A549 (cell line): Measurements from ENCODE around the gene RGS16. TPM values are rescaled to one million over a fixed set of nuclear protein-coding genes. Genes with fewer than 3 reads are reported as not detected.

Experiments used
- ATAC-seq, 2 experiments: fragments of 200-7000 bp in 1 of 2; fragments of >200 bp in 1 of 2; cut with Nextera tagmentation in 1 of 2; cut with Tn5 transposase in 1 of 2; 3 replicates each; pipeline versions ENCODE4 v1.8.0 to v1.9.1; 2018 to 2020; ENCODE audit warnings: mild to moderate bottlenecking in 1 of 2, moderate library complexity in 1 of 2
- CTCF ChIA-PET: fragments of 300-600 bp; sonication (Branson Sonifier 250); formaldehyde crosslinking; extraction: SDS; loops from one replicate; lab custom pipeline; 2021; ENCODE audit warnings: antibody characterized with exemption, inconsistent platforms; lab: Yijun Ruan, JAX
- POLR2A ChIA-PET: fragments of 350-600 bp; formaldehyde crosslinking; extraction: SDS; loops from one replicate; lab custom pipeline; 2021; ENCODE audit warnings: antibody characterized with exemption, inconsistent platforms; lab: Yijun Ruan, JAX
- DNase-seq, 2 experiments: peaks; one replicate each; pipeline versions ENCODE4 v3.0.0 to v3.0.0-alpha.2; 2011 to 2016; ENCODE audit warnings: low read depth in 1 of 2, low spot score in 1 of 2
- FAIRE-seq: peaks from 2 replicates; lab custom pipeline; 2011; peaks lifted over from hg19 to GRCh38; lab: Jason Lieb, UNC
- H3K27ac ChIP-seq, 2 experiments: fragments of >200 bp; sonication (Bioruptor Twin); formaldehyde crosslinking; 3 replicates each; pipeline ENCODE4 v1.5.1; 2016 to 2017
- H3K4me1 ChIP-seq: fragments of >200 bp; sonication (Bioruptor Twin); formaldehyde crosslinking; 3 replicates; pipeline ENCODE4 v1.6.1; 2016
- H3K4me2 ChIP-seq: fragments of >200 bp; sonication (Bioruptor Twin); formaldehyde crosslinking; 3 replicates; pipeline ENCODE4 v1.6.1; 2016
- H3K4me3 ChIP-seq: fragments of >200 bp; sonication (Bioruptor Twin); formaldehyde crosslinking; 3 replicates; pipeline ENCODE4 v1.5.1; 2016
- H3K9me3 ChIP-seq: fragments of >200 bp; sonication (Bioruptor Twin); formaldehyde crosslinking; 3 replicates; pipeline ENCODE4 v1.6.1; 2016
- BHLHE40 ChIP-seq: IDR thresholded peaks from 2 replicates; pipeline ENCODE4 v1.6.1; 2012; ENCODE audit warnings: low read depth, low read length, inconsistent platforms
- CBX2 ChIP-seq: fragments of 200-600 bp; sonication (generic); IDR thresholded peaks from 2 replicates; pipeline ENCODE4 v1.6.1; 2016; ENCODE audit warnings: low read depth, mild to moderate bottlenecking, borderline replicate concordance
- CEBPB ChIP-seq, 2 experiments: fragments of >200 bp in 1 of 2; sonication (Bioruptor Twin) in 1 of 2; formaldehyde crosslinking in 1 of 2; IDR thresholded peaks; 2 replicates each; pipeline ENCODE4 v1.6.1; 2012 to 2016
- CHD2 ChIP-seq: fragments of 150-350 bp; IDR thresholded peaks from 2 replicates; pipeline ENCODE4 v1.6.1; 2014; ENCODE audit warnings: low read length; ENCODE audit not compliant: partially characterized antibody
- CTCF ChIP-seq: fragments of >200 bp; sonication (Bioruptor Twin); formaldehyde crosslinking; IDR thresholded peaks from 3 replicates; pipeline ENCODE4 v1.5.1; 2016
- EHF ChIP-seq: fragments of 250-450 bp; sonication (Bioruptor Pico); IDR thresholded peaks from 2 replicates; pipeline ENCODE4 v1.5.0; 2020; ENCODE audit warnings: mild to moderate bottlenecking
- EP300 ChIP-seq, 2 experiments: fragments of >200 bp; sonication (Bioruptor Twin); formaldehyde crosslinking; IDR thresholded peaks; 2 replicates in 1 of 2; 3 replicates in 1 of 2; pipeline ENCODE4 v1.6.1; 2016 to 2017
- ESRRA ChIP-seq: fragments of 150-350 bp; IDR thresholded peaks from 2 replicates; pipeline ENCODE4 v1.6.1; 2014; ENCODE audit warnings: mild to moderate bottlenecking, low read length, borderline replicate concordance
- FOSL2 ChIP-seq, 2 experiments: fragments of 450-650 bp in 1 of 2; fragments of >200 bp in 1 of 2; sonication (Bioruptor Twin) in 1 of 2; formaldehyde crosslinking; IDR thresholded peaks; 2 replicates each; pipeline versions ENCODE4 v1.5.0 to v1.6.1; 2016 to 2020; ENCODE audit warnings: mild to moderate bottlenecking in 1 of 2, moderate library complexity in 1 of 2
- HEYL ChIP-seq: fragments of 250-450 bp; sonication (Bioruptor Pico); IDR thresholded peaks from 2 replicates; pipeline ENCODE4 v1.8.0; 2021; ENCODE audit warnings: mild to moderate bottlenecking, moderate library complexity
- HOXA7 ChIP-seq: fragments of 250-450 bp; sonication (Bioruptor Pico); IDR thresholded peaks from 2 replicates; pipeline ENCODE4 v1.5.0; 2020; ENCODE audit warnings: mild to moderate bottlenecking, moderate library complexity
- HOXB13 ChIP-seq: fragments of 250-450 bp; sonication (Bioruptor Pico); IDR thresholded peaks from 2 replicates; pipeline ENCODE4 v1.5.0; 2020; ENCODE audit warnings: low read depth, mild to moderate bottlenecking, moderate library complexity
- HOXB5 ChIP-seq: fragments of 250-450 bp; sonication (Bioruptor Pico); IDR thresholded peaks from 2 replicates; pipeline ENCODE4 v1.5.0; 2020; ENCODE audit warnings: mild to moderate bottlenecking, moderate library complexity
- KDM1A ChIP-seq: fragments of 200-600 bp; sonication (generic); IDR thresholded peaks from 2 replicates; pipeline ENCODE4 v1.6.1; 2016; ENCODE audit warnings: low read depth, mild to moderate bottlenecking
- MYC ChIP-seq: IDR thresholded peaks from 2 replicates; pipeline ENCODE4 v1.6.1; 2012; ENCODE audit warnings: mild to moderate bottlenecking, inconsistent platforms, low read length, improper control_type of control experiment, borderline replicate concordance
- NFE2L2 ChIP-seq: fragments of 150-350 bp; conservative IDR thresholded peaks from 2 replicates; pipeline ENCODE4 v1.6.1; 2014; ENCODE audit warnings: low read length
- NR3C1 ChIP-seq: fragments of >200 bp; sonication (Bioruptor Twin); formaldehyde crosslinking; IDR thresholded peaks from 3 replicates; pipeline ENCODE4 v1.6.1; 2017
- PBX3 ChIP-seq: IDR thresholded peaks from 2 replicates; pipeline ENCODE4 v1.6.1; 2012
- PHF8 ChIP-seq: fragments of 200-600 bp; sonication (generic); IDR thresholded peaks from 2 replicates; pipeline ENCODE4 v1.6.1; 2016; ENCODE audit warnings: low read depth, mild to moderate bottlenecking, antibody characterized with exemption, moderate library complexity, borderline replicate concordance
- POLR2A ChIP-seq: IDR thresholded peaks from 2 replicates; pipeline ENCODE4 v1.6.1; 2012; ENCODE audit warnings: mild to moderate bottlenecking, low read length
- RNF2 ChIP-seq: fragments of 200-600 bp; sonication (generic); IDR thresholded peaks from 2 replicates; pipeline ENCODE4 v1.6.1; 2016; ENCODE audit warnings: low read depth, mild to moderate bottlenecking, antibody characterized with exemption, moderate library complexity, borderline replicate concordance
- SMC3 ChIP-seq: fragments of >200 bp; sonication (Bioruptor Twin); formaldehyde crosslinking; IDR thresholded peaks from 3 replicates; pipeline ENCODE4 v1.6.1; 2018; ENCODE audit warnings: inconsistent platforms
- TFCP2L1 ChIP-seq: fragments of 250-450 bp; sonication (Bioruptor Pico); IDR thresholded peaks from 2 replicates; pipeline ENCODE4 v1.5.0; 2021; ENCODE audit warnings: mild to moderate bottlenecking
- ZC3H11A ChIP-seq: fragments of 450-650 bp; IDR thresholded peaks from 2 replicates; pipeline ENCODE4 v1.6.1; 2014; ENCODE audit warnings: antibody characterized with exemption, mild to moderate bottlenecking
- ZSCAN20 ChIP-seq: fragments of 250-450 bp; sonication (Bioruptor Pico); IDR thresholded peaks from 2 replicates; pipeline ENCODE4 v1.8.0; 2022; ENCODE audit warnings: mild to moderate bottlenecking, moderate library complexity
- WGBS: methylation state at CpG from one replicate; pipeline ENCODE4 v1.1.6; 2017; ENCODE audit errors: missing lambda C conversion rate; 5-methylcytosine and 5-hydroxymethylcytosine counted together
- polyA plus RNA-seq, 4 experiments: library from polyadenylated mRNA; depleted of rRNA in 3 of 4; stranded (reverse); fragments of >200 nt; fragmentation: RNase III in 1 of 4; extraction: RNeasy Plus Mini Kit Qiagen cat#74134 plus additional on column Dnase treatment in 1 of 4; gene quantifications; 2 replicates in 3 of 4; 3 replicates in 1 of 4; pipeline ENCODE4 v1.2.3, GENCODE V29; 2011 to 2017
- TF ChIP-seq, protein P1 (sequence below): fragments of 450-650 bp; IDR thresholded peaks from 2 replicates; pipeline ENCODE4 v1.6.1; 2014; ENCODE audit warnings: antibody characterized with exemption
- TF ChIP-seq, protein P2 (sequence below): fragments of >200 bp; sonication (Bioruptor Twin); formaldehyde crosslinking; IDR thresholded peaks from 2 replicates; pipeline ENCODE4 v1.6.1; 2016
- TF ChIP-seq, protein P3 (sequence below): fragments of 150-350 bp; IDR thresholded peaks from 2 replicates; pipeline ENCODE4 v1.6.1; 2014; ENCODE audit warnings: low read depth, mild to moderate bottlenecking, low read length

The RGS16 gene
- polyA plus RNA-seq, 2 of the 4 experiments (the other 2 are of a cell fraction), result 0.13 to 0.45 TPM

DNA sequence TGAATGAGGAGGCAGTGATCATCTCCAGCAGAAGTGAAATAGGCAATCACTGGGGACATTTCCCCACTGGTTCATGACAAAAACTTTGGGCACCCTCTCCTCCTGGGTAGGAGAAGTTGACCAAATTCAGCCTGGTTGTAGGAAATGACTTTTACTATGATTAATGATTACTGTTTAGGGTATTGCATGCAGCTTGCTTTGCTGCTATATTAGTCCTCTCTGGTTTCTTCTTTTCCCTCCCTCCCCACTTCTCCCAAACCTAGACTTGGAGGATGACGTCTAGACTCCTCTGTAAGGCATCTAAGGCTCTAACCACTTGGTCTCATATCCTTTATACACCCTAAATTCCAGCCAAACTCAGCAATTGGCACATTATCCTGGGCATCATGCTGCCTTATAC, 3.4 kb upstream of the RGS16 start:
- Histone ChIP-seq H3K4me2 (no peak overlapping the region), H3K27ac (no peak overlapping the region), H3K4me3 (no peak overlapping the region), H3K4me1 (peaks cover 8% of the 10 kb centered on the region; the same call in 2 of the 3 replicates), H3K9me3 (no peaks in the 10 kb centered on the region)
- CTCF ChIA-PET, result interaction anchor here (1.2 to 5.4 kb wide), 4 partner anchors 12 to 176 kb away, joined by 3 to 31 read pairs (median 16); no protein-coding TSS in a partner anchor
- 0% methylated on average over 1 of the region's 1 CpG for WGBS
- no peak for FAIRE-seq
- DNase-seq, result no peak
- POLR2A ChIA-PET, result no interaction called here
- TF ChIP-seq FOSL2 (IDR thresholded peaks at IDR 0.05) (no peak), FOSL2 (CRISPR knock-in tag; IDR thresholded peaks at IDR 0.05) (no peak), CEBPB (IDR thresholded peaks at IDR 0.05) (no peak), HEYL (CRISPR knock-in tag) (no peak), RNF2 (no peak), TFCP2L1 (CRISPR knock-in tag) (no peak), ZSCAN20 (CRISPR knock-in tag) (no peak), MYC (no peak), ESRRA (no peak), HOXB13 (CRISPR knock-in tag) (no peak)
- ATAC-seq, result no peak

GRCh38 chr1:182603646-182604174, 479 bp downstream of the RGS16 start:
- H3K4me2 ChIP-seq, result peak overlapping the region; percentile 93
- TF ChIP-seq ESRRA (no peak), POLR2A (no peak), HEYL (CRISPR knock-in tag) (no peak), HOXA7 (no peak), CBX2 (no peak), BHLHE40 (no peak), SMC3 (no peak), EHF (CRISPR knock-in tag) (no peak), NR3C1 (no peak), RNF2 (no peak), PBX3 (no peak), HOXB13 (CRISPR knock-in tag) (no peak)
- TF ChIP-seq, protein P1, sequence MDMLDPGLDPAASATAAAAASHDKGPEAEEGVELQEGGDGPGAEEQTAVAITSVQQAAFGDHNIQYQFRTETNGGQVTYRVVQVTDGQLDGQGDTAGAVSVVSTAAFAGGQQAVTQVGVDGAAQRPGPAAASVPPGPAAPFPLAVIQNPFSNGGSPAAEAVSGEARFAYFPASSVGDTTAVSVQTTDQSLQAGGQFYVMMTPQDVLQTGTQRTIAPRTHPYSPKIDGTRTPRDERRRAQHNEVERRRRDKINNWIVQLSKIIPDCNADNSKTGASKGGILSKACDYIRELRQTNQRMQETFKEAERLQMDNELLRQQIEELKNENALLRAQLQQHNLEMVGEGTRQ, result no peak
- TF ChIP-seq, protein P2, sequence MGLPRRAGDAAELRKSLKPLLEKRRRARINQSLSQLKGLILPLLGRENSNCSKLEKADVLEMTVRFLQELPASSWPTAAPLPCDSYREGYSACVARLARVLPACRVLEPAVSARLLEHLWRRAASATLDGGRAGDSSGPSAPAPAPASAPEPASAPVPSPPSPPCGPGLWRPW, result no peak
- peak overlapping the region; percentile 48 for H3K4me3 ChIP-seq
- CTCF ChIA-PET, result interaction anchor here (0.9 to 14.3 kb wide), 5 partner anchors 8 to 194 kb away, joined by 3 to 415 read pairs (median 11); partner anchors contain the start of gene NPL
- peak overlapping the region; percentile 23 to 63; a peak in 3 of 6 replicates for H3K27ac ChIP-seq
- DNase-seq (no peak), ATAC-seq (no peak; a peak in 3 of 6 replicates), FAIRE-seq (no peak)
- POLR2A ChIA-PET, result interaction anchor here (0.6 kb wide), 1 partner anchor 174 kb away, joined by 4 read pairs; no protein-coding TSS in a partner anchor
- H3K4me1 ChIP-seq, result peaks cover 8% of the 10 kb centered on the region; the same call in 2 of the 3 replicates
- no peaks in the 10 kb centered on the region for H3K9me3 ChIP-seq
- 11% methylated on average over 11 of the region's 12 CpGs for WGBS

GRCh38 chr1:182602935-182603645, 1.1 kb downstream of the RGS16 start:
- H3K4me2 ChIP-seq, result no peak overlapping the region; the same call in 2 of the 3 replicates
- POLR2A ChIA-PET, result no interaction called here
- WGBS, result 75% methylated on average over 10 of the region's 10 CpGs
- DNase-seq, result no peak
- no peak for ATAC-seq
- no peak for FAIRE-seq
- H3K9me3 ChIP-seq, result no peaks in the 10 kb centered on the region
- CTCF ChIA-PET, result interaction anchor here (0.7 to 14.3 kb wide), 7 partner anchors 8 to 209 kb away, joined by 3 to 415 read pairs (median 3); partner anchors contain the start of gene NPL
- H3K27ac ChIP-seq, result no peak overlapping the region
- H3K4me3 ChIP-seq, result no peak overlapping the region
- peaks cover 8% of the 10 kb centered on the region; the same call in 2 of the 3 replicates for H3K4me1 ChIP-seq
- no peak for TF ChIP-seq CEBPB (IDR thresholded peaks at IDR 0.05)
- no peak for TF ChIP-seq CHD2
- TF ChIP-seq KDM1A, result no peak
- TF ChIP-seq HOXA7, result no peak
- no peak for TF ChIP-seq EP300 (IDR thresholded peaks at IDR 0.05)
- no peak for TF ChIP-seq CTCF
- TF ChIP-seq PHF8, result no peak
- TF ChIP-seq HOXB5 (CRISPR knock-in tag), result no peak
- TF ChIP-seq, protein P3, sequence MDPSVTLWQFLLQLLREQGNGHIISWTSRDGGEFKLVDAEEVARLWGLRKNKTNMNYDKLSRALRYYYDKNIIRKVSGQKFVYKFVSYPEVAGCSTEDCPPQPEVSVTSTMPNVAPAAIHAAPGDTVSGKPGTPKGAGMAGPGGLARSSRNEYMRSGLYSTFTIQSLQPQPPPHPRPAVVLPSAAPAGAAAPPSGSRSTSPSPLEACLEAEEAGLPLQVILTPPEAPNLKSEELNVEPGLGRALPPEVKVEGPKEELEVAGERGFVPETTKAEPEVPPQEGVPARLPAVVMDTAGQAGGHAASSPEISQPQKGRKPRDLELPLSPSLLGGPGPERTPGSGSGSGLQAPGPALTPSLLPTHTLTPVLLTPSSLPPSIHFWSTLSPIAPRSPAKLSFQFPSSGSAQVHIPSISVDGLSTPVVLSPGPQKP, result no peak
- no peak for TF ChIP-seq NR3C1
- TF ChIP-seq ZC3H11A, result no peak
- TF ChIP-seq NFE2L2, result no peak
